SH-SY5Y (cell line): ENCODE results near the gene CNIH3.

Experiments used
- GATA2 ChIP-seq: IDR thresholded peaks from 2 replicates; pipeline ENCODE4 v1.6.1; 2011; ENCODE audit warnings: mild to moderate bottlenecking, low read depth, low read length
- GATA3 ChIP-seq: IDR thresholded peaks from 2 replicates; pipeline ENCODE4 v1.6.1; 2011; ENCODE audit warnings: low read depth, mild to moderate bottlenecking, low read length, moderate library complexity

DNA sequence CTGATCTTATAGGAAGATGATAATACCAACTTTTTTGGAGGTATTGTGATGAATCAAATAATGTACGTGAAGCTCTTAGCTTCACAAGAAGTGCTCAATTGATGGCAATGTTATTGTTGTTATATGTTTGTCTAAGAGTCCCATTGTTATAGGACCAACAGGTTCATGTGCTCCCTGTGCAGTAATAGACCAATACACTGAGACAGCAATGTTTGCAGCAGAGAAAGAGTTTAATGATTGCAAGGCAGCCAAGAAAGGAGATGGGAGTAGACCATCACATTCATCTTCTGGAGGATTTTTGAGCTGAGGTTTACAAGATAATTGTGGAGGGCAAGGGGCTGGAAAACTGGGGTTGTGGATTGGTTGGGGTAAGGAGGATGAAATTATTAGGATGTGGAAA is 143.0 kb downstream of the CNIH3 start:
- no peak for TF ChIP-seq GATA2
- TF ChIP-seq GATA3: no peak
